Measurements from ENCODE around the gene DOK5.

DOK5 gene

GRCh38 chr20:54680872-54681619, 205.7 kb downstream of the DOK5 start:
- DNase-seq (ENCODE audit: low read depth in 2 of 3, low spot score in 1 of 3): peak in 1 of 3 donors; percentile 30

- DNase-seq (ENCODE audit: low read depth in 2 of 3, low spot score in 1 of 3): no peak
These were observed 206.5 kb downstream of the DOK5 start for GRCh38 chr20:54681869-54682268.

GRCh38 chr20:54688476-54688875, 213.1 kb downstream of the DOK5 start:
- DNase-seq (ENCODE audit: low read depth in 2 of 3, low spot score in 1 of 3): no peak

GRCh38 chr20:54690323-54690722, 214.9 kb downstream of the DOK5 start:
- no peak for DNase-seq (ENCODE audit: low read depth in 2 of 3, low spot score in 1 of 3)

GRCh38 chr20:54691327-54691726, 215.9 kb downstream of the DOK5 start:
- no peak for DNase-seq (ENCODE audit: low read depth in 2 of 3, low spot score in 1 of 3)

- DNase-seq (ENCODE audit: low read depth in 2 of 3, low spot score in 1 of 3): no peak
These were observed 216.9 kb downstream of the DOK5 start for GRCh38 chr20:54692168-54692887.

GRCh38 chr20:54694516-54694915, 219.1 kb downstream of the DOK5 start:
- no peak for DNase-seq (ENCODE audit: low read depth in 2 of 3, low spot score in 1 of 3)

GRCh38 chr20:54698373-54698772, 223.0 kb downstream of the DOK5 start:
- no peak for DNase-seq (ENCODE audit: low read depth in 2 of 3, low spot score in 1 of 3)
